NCI-H2196 (cell line): ENCODE data around the gene ARL8A.

Experiments used
- DNase-seq: peaks from one replicate; lab custom pipeline; 2025; ENCODE audit not compliant: unreplicated experiment; lab: John Stamatoyannopoulos, UW

The ARL8A gene

DNA sequence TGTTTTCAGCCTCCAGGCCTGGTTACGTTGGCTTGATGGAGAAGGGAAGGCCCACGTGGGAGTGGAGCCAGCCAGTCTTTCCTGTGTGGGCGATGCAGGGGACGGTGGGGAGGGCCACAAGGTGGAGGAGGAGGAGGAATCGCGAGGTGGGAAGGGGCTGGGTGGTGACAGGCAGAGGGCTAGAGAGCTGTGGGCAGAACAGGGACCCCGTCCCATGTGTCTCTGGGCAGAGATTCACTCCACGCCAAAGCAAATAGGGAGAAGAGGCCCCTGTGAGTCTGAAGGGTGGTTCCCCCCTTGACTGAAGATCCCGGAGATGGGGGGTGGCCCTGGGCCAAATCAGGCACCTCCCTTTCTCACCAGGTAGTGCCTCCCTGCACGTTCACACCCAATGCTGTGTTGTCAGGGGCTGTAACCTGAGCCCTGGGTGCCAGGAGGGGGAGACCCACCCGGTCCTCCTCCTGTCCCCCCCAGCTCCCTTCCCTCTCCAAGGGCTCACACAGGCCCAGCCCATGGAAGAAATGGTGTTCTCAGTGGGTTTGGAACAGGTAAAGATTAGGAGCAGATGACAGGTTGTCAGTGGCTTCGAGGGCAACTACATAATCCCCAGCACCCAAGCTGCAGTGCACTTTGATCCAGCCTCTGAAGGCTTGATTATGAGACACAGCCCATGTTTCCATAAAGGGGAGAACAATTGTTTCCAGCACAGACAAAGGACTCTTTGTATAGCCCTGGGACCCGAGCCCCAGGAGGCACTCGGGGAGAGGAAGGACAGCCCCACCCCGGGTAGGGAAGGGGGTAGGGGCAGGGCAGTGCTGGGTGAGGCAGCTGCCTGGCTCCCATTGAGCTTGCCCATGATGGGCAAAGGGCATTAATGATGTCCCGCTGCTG is 59.5 kb downstream of the ARL8A start:
- DNase-seq: peak; percentile 90
